Activated CD4-positive, alpha-beta T cell treated with anti-CD3 and anti-CD28 coated beads for 36 hours (primary cell): ENCODE results near the gene SHISAL1. TPM values are rescaled to one million over a fixed set of nuclear protein-coding genes. Genes with fewer than 3 reads are reported as not detected.

Experiments used
- ATAC-seq: fragments of 200-7000 bp; cut with Tn5 transposase; one replicate; pipeline ENCODE4 v1.10.0; 2021; ENCODE audit warnings: mild to moderate bottlenecking, moderate library complexity
- CTCF ChIA-PET: fragments of 350-600 bp; sonication (Branson Sonifier 250); formaldehyde crosslinking; loops from one replicate; lab custom pipeline; 2021; ENCODE audit warnings: antibody characterized with exemption; lab: Charles Lee
- POLR2A ChIA-PET: fragments of 350-600 bp; sonication (Branson Sonifier 250); formaldehyde crosslinking; loops from one replicate; lab custom pipeline; 2021; ENCODE audit warnings: antibody characterized with exemption, inconsistent platforms; lab: Charles Lee
- DNase-seq: peaks from one replicate; pipeline ENCODE4 v3.0.0-alpha.2; 2020
- H3K27ac Mint-ChIP-seq: one replicate; pipeline ENCODE4 v1.8.0; 2021; ENCODE audit warnings: mixed read lengths
- H3K27me3 Mint-ChIP-seq: one replicate; pipeline ENCODE4 v1.8.0; 2021; ENCODE audit warnings: mixed read lengths
- H3K36me3 Mint-ChIP-seq: one replicate; pipeline ENCODE4 v1.8.0; 2021; ENCODE audit warnings: low read depth, mixed read lengths
- H3K4me1 Mint-ChIP-seq: one replicate; pipeline ENCODE4 v1.8.0; 2021; ENCODE audit warnings: mixed read lengths
- H3K4me3 Mint-ChIP-seq: one replicate; pipeline ENCODE4 v1.8.0; 2021; ENCODE audit warnings: mild to moderate bottlenecking, moderate library complexity, mixed read lengths
- H3K9me3 Mint-ChIP-seq: one replicate; pipeline ENCODE4 v1.8.0; 2021; ENCODE audit warnings: low read depth, mixed read lengths
- intact Hi-C, 2 experiments: fragments of 100-400 bp; cut with DNase I in 1 of 2; cut with micrococcal nuclease in 1 of 2; formaldehyde crosslinking; loops; one replicate each; pipeline versions ENCODE4 v1.14.2 to v1.15.1; 2022 to 2024; cut with DNase I, micrococcal nuclease
- total RNA-seq, 2 experiments: library from RNA; stranded (reverse); gene quantifications; one replicate each; pipeline ENCODE4 v1.2.3, GENCODE V29; 2021

Gene SHISAL1
- total RNA-seq, 2 experiments from 2014 or later = not detected

- CTCF ChIA-PET = no interaction called here
- H3K9me3 Mint-ChIP-seq = peaks cover 2% of the 10 kb centered on the region
- no peak overlapping the region for H3K4me3 Mint-ChIP-seq
- POLR2A ChIA-PET = no interaction called here
- intact Hi-C loops = no loop called here
- H3K4me1 Mint-ChIP-seq = no peaks in the 10 kb centered on the region
- peaks cover 14% of the 10 kb centered on the region for H3K27me3 Mint-ChIP-seq
- no peak overlapping the region for H3K27ac Mint-ChIP-seq
- no peak for ATAC-seq
- no peaks in the 10 kb centered on the region for H3K36me3 Mint-ChIP-seq
- DNase-seq = no peak
Observed at GRCh38 chr22:44224166-44224565, 88.6 kb downstream of the SHISAL1 start.

- H3K36me3 Mint-ChIP-seq = no peaks in the 10 kb centered on the region
- no peak for ATAC-seq
- intact Hi-C loops = no loop called here
- H3K4me1 Mint-ChIP-seq = no peaks in the 10 kb centered on the region
- ChIA-PET CTCF (interaction anchor here (0.6 kb wide), 2 partner anchors 37 to 400 kb away, joined by 3 to 4 read pairs; no protein-coding TSS in a partner anchor), POLR2A (no interaction called here)
- H3K9me3 Mint-ChIP-seq = peaks cover under 1% of the 10 kb centered on the region
- no peak overlapping the region for H3K27ac Mint-ChIP-seq
- peaks cover 12% of the 10 kb centered on the region for H3K27me3 Mint-ChIP-seq
- DNase-seq = no peak
- no peak overlapping the region for H3K4me3 Mint-ChIP-seq
Observed at GRCh38 chr22:44221710-44222475, 90.9 kb downstream of the SHISAL1 start.

GRCh38 chr22:44220727-44221680 lies 91.7 kb downstream of the SHISAL1 start:
- no peak overlapping the region for H3K4me3 Mint-ChIP-seq
- ChIA-PET CTCF (interaction anchor here (0.6 kb wide), 1 partner anchor 38 kb away, joined by 3 read pairs; no protein-coding TSS in a partner anchor), POLR2A (no interaction called here)
- peaks cover 7% of the 10 kb centered on the region for H3K27me3 Mint-ChIP-seq
- no peaks in the 10 kb centered on the region for H3K36me3 Mint-ChIP-seq
- H3K27ac Mint-ChIP-seq = no peak overlapping the region
- DNase-seq = no peak
- no peak for ATAC-seq
- no peaks in the 10 kb centered on the region for H3K4me1 Mint-ChIP-seq
- H3K9me3 Mint-ChIP-seq = no peaks in the 10 kb centered on the region
- intact Hi-C loops = no loop called here

GRCh38 chr22:44219101-44219870 lies 93.5 kb downstream of the SHISAL1 start:
- H3K4me3 Mint-ChIP-seq = no peak overlapping the region
- H3K27ac Mint-ChIP-seq = no peak overlapping the region
- POLR2A ChIA-PET = no interaction called here
- no peaks in the 10 kb centered on the region for H3K27me3 Mint-ChIP-seq
- intact Hi-C loops = no loop called here
- no peaks in the 10 kb centered on the region for H3K9me3 Mint-ChIP-seq
- DNase-seq (no peak), ATAC-seq (no peak)
- no peaks in the 10 kb centered on the region for H3K4me1 Mint-ChIP-seq
- H3K36me3 Mint-ChIP-seq = no peaks in the 10 kb centered on the region
- CTCF ChIA-PET = interaction anchor here (0.7 kb wide), 1 partner anchor 269 kb away, joined by 3 read pairs; no protein-coding TSS in a partner anchor

- intact Hi-C loops = no loop called here
Observed at GRCh38 chr22:44218071-44218470, 94.7 kb downstream of the SHISAL1 start.

GRCh38 chr22:44217346-44217745 lies 95.4 kb downstream of the SHISAL1 start:
- DNase-seq = no peak
- Mint-ChIP-seq H3K9me3 (no peaks in the 10 kb centered on the region), H3K4me3 (no peak overlapping the region), H3K27me3 (no peaks in the 10 kb centered on the region), H3K27ac (no peak overlapping the region), H3K36me3 (no peaks in the 10 kb centered on the region), H3K4me1 (no peaks in the 10 kb centered on the region)
- POLR2A ChIA-PET = interaction anchor here (0.6 kb wide), 1 partner anchor 140 kb away, joined by 8 read pairs; no protein-coding TSS in a partner anchor
- CTCF ChIA-PET = no interaction called here
- intact Hi-C loops = no loop called here
- ATAC-seq = no peak

More at GRCh38 chr22:44218071-44218470, 94.7 kb downstream of the SHISAL1 start:
- no peak for DNase-seq
- Mint-ChIP-seq H3K4me1 (no peaks in the 10 kb centered on the region), H3K27ac (no peak overlapping the region), H3K4me3 (no peak overlapping the region), H3K9me3 (no peaks in the 10 kb centered on the region), H3K36me3 (no peaks in the 10 kb centered on the region), H3K27me3 (no peaks in the 10 kb centered on the region)
- POLR2A ChIA-PET = no interaction called here
- CTCF ChIA-PET = no interaction called here
- no peak for ATAC-seq

- intact Hi-C loops = no loop called here
- Mint-ChIP-seq H3K36me3 (no peaks in the 10 kb centered on the region), H3K27ac (no peak overlapping the region), H3K4me1 (no peaks in the 10 kb centered on the region), H3K9me3 (no peaks in the 10 kb centered on the region), H3K4me3 (no peak overlapping the region), H3K27me3 (no peaks in the 10 kb centered on the region)
- CTCF ChIA-PET = interaction anchor here (0.7 kb wide), 1 partner anchor 738 kb away, joined by 3 read pairs; no protein-coding TSS in a partner anchor
- DNase-seq (no peak), ATAC-seq (no peak)
- POLR2A ChIA-PET = no interaction called here
Observed at GRCh38 chr22:44215287-44215686, 97.5 kb downstream of the SHISAL1 start.

- peaks cover 3% of the 10 kb centered on the region for H3K9me3 Mint-ChIP-seq
- CTCF ChIA-PET = no interaction called here
- intact Hi-C loops = no loop called here
- DNase-seq (no peak), ATAC-seq (no peak)
- H3K27ac Mint-ChIP-seq = no peak overlapping the region
- no peak overlapping the region for H3K4me3 Mint-ChIP-seq
- POLR2A ChIA-PET = no interaction called here
- H3K36me3 Mint-ChIP-seq = peaks cover 3% of the 10 kb centered on the region
- H3K4me1 Mint-ChIP-seq = no peaks in the 10 kb centered on the region
- H3K27me3 Mint-ChIP-seq = no peaks in the 10 kb centered on the region
Observed at GRCh38 chr22:44214764-44215163, 98.0 kb downstream of the SHISAL1 start.

- POLR2A ChIA-PET = no interaction called here
- H3K36me3 Mint-ChIP-seq = peaks cover 7% of the 10 kb centered on the region
- H3K4me3 Mint-ChIP-seq = no peak overlapping the region
- CTCF ChIA-PET = no interaction called here
- H3K27me3 Mint-ChIP-seq = no peaks in the 10 kb centered on the region
- DNase-seq (no peak), ATAC-seq (no peak)
- intact Hi-C loops = no loop called here
- H3K27ac Mint-ChIP-seq = no peak overlapping the region
- H3K9me3 Mint-ChIP-seq = peaks cover 8% of the 10 kb centered on the region
- no peaks in the 10 kb centered on the region for H3K4me1 Mint-ChIP-seq
Observed at GRCh38 chr22:44214187-44214586, 98.6 kb downstream of the SHISAL1 start.

- ChIA-PET CTCF (no interaction called here), POLR2A (no interaction called here)
- no peak for DNase-seq
- peaks cover 10% of the 10 kb centered on the region for H3K36me3 Mint-ChIP-seq
- H3K9me3 Mint-ChIP-seq = peaks cover 12% of the 10 kb centered on the region
- intact Hi-C loops = no loop called here
- no peaks in the 10 kb centered on the region for H3K4me1 Mint-ChIP-seq
- no peak overlapping the region for H3K27ac Mint-ChIP-seq
- H3K27me3 Mint-ChIP-seq = no peaks in the 10 kb centered on the region
- ATAC-seq = no peak
- H3K4me3 Mint-ChIP-seq = no peak overlapping the region
Observed at GRCh38 chr22:44213489-44214043, 99.2 kb downstream of the SHISAL1 start.

- POLR2A ChIA-PET = no interaction called here
- Mint-ChIP-seq H3K27ac (no peak overlapping the region), H3K9me3 (peaks cover 12% of the 10 kb centered on the region), H3K36me3 (peaks cover 13% of the 10 kb centered on the region), H3K4me3 (no peak overlapping the region), H3K27me3 (no peaks in the 10 kb centered on the region), H3K4me1 (no peaks in the 10 kb centered on the region)
- no peak for DNase-seq
- CTCF ChIA-PET = no interaction called here
- intact Hi-C loops = no loop called here
- ATAC-seq = no peak
Observed at GRCh38 chr22:44212936-44213335, 99.8 kb downstream of the SHISAL1 start.
